ENCODE results near the gene TFF3. TPM values are rescaled to one million over a fixed set of nuclear protein-coding genes. Genes with fewer than 3 reads are reported as not detected.
A peak's percentile ranks its signal among the peaks of the same experiment; 100 is the strongest.

Gene TFF3
- total and polyA plus RNA-seq, 2 of the 13 experiments (the other 11 are each of a cell fraction or from before 2014, with no cell fraction given): 14.2 to 26.9 TPM

GRCh38 chr21:42315296-42315891 is at the start of gene TFF3 (continued):
- TF ChIP-seq GTF2F1 (IDR thresholded peaks at IDR 0.05; ENCODE audit: low read length) (no peak), RARG (CRISPR knock-in tag; IDR thresholded peaks at IDR 0.05; ENCODE audit: low read depth) (no peak), SMAD9 (CRISPR knock-in tag; IDR thresholded peaks at IDR 0.05) (no peak), PHF21A (CRISPR knock-in tag; IDR thresholded peaks at IDR 0.05) (peak; percentile 58; the same call in 1 of the 2 replicates), FOXK2 (IDR thresholded peaks at IDR 0.05) (no peak), ZFP36 (IDR thresholded peaks at IDR 0.05; ENCODE audit: borderline replicate concordance, low read depth, low read length, partially characterized antibody) (no peak), PCBP2 (optimal IDR thresholded peaks at IDR 0.05; ENCODE audit: low read depth, low read length, poor library complexity, severe bottlenecking) (no peak), HNRNPLL (IDR thresholded peaks at IDR 0.05; ENCODE audit: low read depth, low read length, poor library complexity, severe bottlenecking) (peak; percentile 10), ZNF609 (CRISPR knock-in tag; IDR thresholded peaks at IDR 0.05; ENCODE audit: borderline replicate concordance) (peak; percentile 18; the same call in 1 of the 2 replicates), ZSCAN9 (CRISPR knock-in tag; IDR thresholded peaks at IDR 0.05; ENCODE audit: borderline replicate concordance) (no peak), SPEN (CRISPR knock-in tag; IDR thresholded peaks at IDR 0.05; ENCODE audit: low read depth) (peak; percentile 42; the same call in 1 of the 2 replicates), ZHX1 (CRISPR knock-in tag; IDR thresholded peaks at IDR 0.05; ENCODE audit: low read depth) (no peak), NFYC (CRISPR knock-in tag; IDR thresholded peaks at IDR 0.05) (no peak), HNRNPK (IDR thresholded peaks at IDR 0.05; ENCODE audit: low read depth, low read length, poor library complexity, severe bottlenecking) (no peak), ZNF17 (CRISPR knock-in tag; IDR thresholded peaks at IDR 0.05) (no peak), NCOR1 (IDR thresholded peaks at IDR 0.05; ENCODE audit: borderline replicate concordance, low read length) (no peak), EHMT2 (IDR thresholded peaks at IDR 0.05; ENCODE audit: borderline replicate concordance, low read depth, low read length) (no peak), ETV5 (CRISPR knock-in tag; IDR thresholded peaks at IDR 0.05; ENCODE audit: borderline replicate concordance) (no peak), POGZ (CRISPR knock-in tag; IDR thresholded peaks at IDR 0.05) (no peak), MXD1 (CRISPR knock-in tag; IDR thresholded peaks at IDR 0.05) (0 out of 2 replicates have a peak, but pooled peaks have one; percentile 40)
